ENCODE data around the gene CASD1.
A peak's percentile ranks its signal among the peaks of the same experiment; 100 is the strongest.

The CASD1 gene

DNA sequence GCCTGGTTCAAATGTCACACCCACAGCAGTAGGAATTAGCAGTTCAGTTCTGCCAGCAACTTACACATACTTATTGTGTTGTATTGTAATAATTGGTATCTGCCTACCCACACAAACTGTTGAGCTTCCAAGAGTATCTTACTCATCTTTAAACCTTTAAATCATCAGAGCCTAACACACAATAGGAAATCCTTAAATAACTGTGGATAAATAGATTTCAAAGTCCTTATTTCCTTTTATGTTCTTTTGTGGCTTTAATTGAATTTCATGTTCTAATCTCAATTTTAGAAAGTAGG is 3.9 kb downstream of the CASD1 start:
- peak; percentile 6 for DNase-seq (ENCODE audit: low read depth)
- H3K4me1 ChIP-seq (ENCODE audit: control insufficient read depth, insufficient read depth, low read length): peaks cover 20% of the 10 kb centered on the region
- no peaks in the 10 kb centered on the region for H3K27me3 ChIP-seq (replicated peaks; ENCODE audit: control insufficient read depth, insufficient read depth, low read length)
- no peak overlapping the region for H3K4me3 ChIP-seq (ENCODE audit: low read length)
- no peaks in the 10 kb centered on the region for H3K36me3 ChIP-seq (ENCODE audit: control insufficient read depth, insufficient read depth, low read length, severe bottlenecking)
- H3K9ac ChIP-seq (ENCODE audit: low read length): no peak overlapping the region
- no peaks in the 10 kb centered on the region for H3K9me3 ChIP-seq (ENCODE audit: control insufficient read depth, low read length)

DNA sequence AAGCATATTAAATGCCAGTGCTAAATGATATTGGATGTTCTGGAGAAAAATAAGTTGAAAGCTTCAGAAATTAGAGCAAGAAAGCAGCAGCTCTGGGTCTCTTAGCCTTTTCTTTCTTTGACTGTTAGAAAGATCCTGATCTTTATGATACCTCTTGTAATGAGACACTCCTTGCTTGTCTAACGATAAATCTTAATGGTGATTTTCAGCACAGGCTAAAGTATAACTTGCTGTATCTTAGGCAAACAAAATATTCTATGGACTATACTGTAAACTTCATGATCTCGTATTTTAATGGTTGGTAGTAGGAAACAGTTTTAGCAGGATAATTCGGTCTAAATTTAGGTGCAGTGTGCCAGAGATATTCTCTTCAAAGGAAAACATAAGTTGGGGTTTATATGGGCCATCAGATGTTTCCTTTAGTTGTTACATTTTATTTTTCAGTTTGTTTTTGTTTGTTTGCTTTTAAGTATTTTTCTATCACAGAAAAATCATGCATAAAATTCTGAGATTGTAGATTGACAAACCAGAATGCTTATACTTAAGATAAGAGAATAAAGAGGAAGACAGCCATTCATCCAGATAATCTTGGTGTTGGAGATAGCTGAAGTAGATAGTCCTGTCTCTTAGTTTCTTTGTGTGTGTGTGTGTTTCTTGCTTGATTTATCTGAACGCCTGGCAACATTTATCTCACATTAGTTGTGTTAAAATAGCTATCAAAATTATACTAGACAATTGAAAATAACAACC is 4.7 kb downstream of the CASD1 start:
- no peak overlapping the region for H3K4me3 ChIP-seq (ENCODE audit: low read length)

DNA sequence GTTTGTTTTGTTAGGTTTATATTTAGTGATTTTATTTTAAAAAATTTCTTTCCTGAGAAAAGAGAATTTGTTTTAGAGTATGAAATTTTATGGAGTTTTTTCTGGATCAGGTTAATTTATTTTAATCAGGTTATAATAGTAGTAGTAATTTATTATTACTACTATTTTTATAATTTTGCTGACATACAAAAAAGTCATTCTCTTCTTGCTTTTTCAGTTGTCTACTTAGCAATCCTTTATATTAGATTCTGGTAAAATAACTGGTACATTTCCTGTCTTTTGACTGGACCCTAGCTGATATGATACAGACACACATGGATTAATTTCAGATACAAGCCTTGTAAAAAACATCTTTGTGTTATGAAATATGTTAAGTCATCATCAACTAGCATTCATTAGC is 5.3 kb downstream of the CASD1 start:
- Histone ChIP-seq H3K27me3 (replicated peaks; ENCODE audit: control insufficient read depth, insufficient read depth, low read length) (no peaks in the 10 kb centered on the region), H3K9ac (ENCODE audit: low read length) (no peak overlapping the region), H3K9me3 (ENCODE audit: control insufficient read depth, low read length) (no peaks in the 10 kb centered on the region), H3K36me3 (ENCODE audit: control insufficient read depth, insufficient read depth, low read length, severe bottlenecking) (no peaks in the 10 kb centered on the region), H3K4me3 (ENCODE audit: low read length) (no peak overlapping the region), H3K4me1 (ENCODE audit: control insufficient read depth, insufficient read depth, low read length) (peaks cover 16% of the 10 kb centered on the region)
- DNase-seq (ENCODE audit: low read depth): no peak

More for the DNA sequence above, 4.7 kb downstream of the CASD1 start:
- no peaks in the 10 kb centered on the region for H3K27me3 ChIP-seq (replicated peaks; ENCODE audit: control insufficient read depth, insufficient read depth, low read length)
- DNase-seq (ENCODE audit: low read depth): no peak
- H3K4me1 ChIP-seq (ENCODE audit: control insufficient read depth, insufficient read depth, low read length): peaks cover 18% of the 10 kb centered on the region
- no peaks in the 10 kb centered on the region for H3K9me3 ChIP-seq (ENCODE audit: control insufficient read depth, low read length)
- no peaks in the 10 kb centered on the region for H3K36me3 ChIP-seq (ENCODE audit: control insufficient read depth, insufficient read depth, low read length, severe bottlenecking)
- no peak overlapping the region for H3K9ac ChIP-seq (ENCODE audit: low read length)

DNA sequence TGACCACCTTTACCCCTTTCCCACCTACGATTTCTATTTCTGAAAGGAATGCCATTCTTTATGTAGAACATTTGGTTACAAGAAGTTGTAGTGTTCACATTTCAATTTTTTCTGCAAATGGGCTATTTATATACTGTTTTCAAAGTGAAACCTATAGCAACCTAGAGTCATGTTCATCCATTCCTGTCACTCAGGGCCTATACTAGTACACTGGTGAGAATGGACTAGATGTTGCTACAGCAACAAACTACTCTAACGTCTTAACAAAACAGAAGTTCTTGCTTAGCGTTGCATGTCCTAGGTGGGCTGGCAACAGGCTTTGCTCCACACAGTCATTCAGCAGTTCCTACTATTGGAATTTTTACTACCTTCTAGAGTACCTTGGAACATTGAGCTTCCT is 16.3 kb downstream of the CASD1 start:
- DNase-seq (ENCODE audit: low read depth): no peak
- Histone ChIP-seq H3K36me3 (ENCODE audit: control insufficient read depth, insufficient read depth, low read length, severe bottlenecking) (peaks cover 24% of the 10 kb centered on the region), H3K4me3 (ENCODE audit: low read length) (no peak overlapping the region), H3K9ac (ENCODE audit: low read length) (no peak overlapping the region), H3K4me1 (ENCODE audit: control insufficient read depth, insufficient read depth, low read length) (no peaks in the 10 kb centered on the region), H3K27me3 (replicated peaks; ENCODE audit: control insufficient read depth, insufficient read depth, low read length) (no peaks in the 10 kb centered on the region), H3K9me3 (ENCODE audit: control insufficient read depth, low read length) (no peaks in the 10 kb centered on the region)

DNA sequence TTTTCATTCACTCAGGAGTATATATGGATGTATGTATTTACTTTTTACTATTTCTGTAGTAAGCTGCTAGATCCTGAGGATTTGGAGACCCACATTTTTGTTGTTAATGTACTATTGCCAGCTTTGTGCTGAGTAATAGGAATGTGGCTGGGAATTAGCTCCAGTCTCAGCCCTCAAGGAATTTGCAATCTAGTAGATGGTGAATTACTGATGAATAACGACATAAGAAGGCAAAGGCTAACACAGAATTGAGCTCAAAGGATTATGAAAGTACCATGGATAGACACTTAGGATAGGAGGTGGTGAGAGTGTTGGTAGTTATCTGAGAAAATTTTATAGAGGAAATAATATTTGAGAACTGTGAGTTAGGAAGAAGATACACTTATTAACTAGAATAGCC is 19.9 kb downstream of the CASD1 start:
- Histone ChIP-seq H3K4me3 (ENCODE audit: low read length) (no peak overlapping the region), H3K4me1 (ENCODE audit: control insufficient read depth, insufficient read depth, low read length) (no peaks in the 10 kb centered on the region), H3K36me3 (ENCODE audit: control insufficient read depth, insufficient read depth, low read length, severe bottlenecking) (peaks cover 22% of the 10 kb centered on the region), H3K27me3 (replicated peaks; ENCODE audit: control insufficient read depth, insufficient read depth, low read length) (no peaks in the 10 kb centered on the region), H3K9me3 (ENCODE audit: control insufficient read depth, low read length) (no peaks in the 10 kb centered on the region), H3K9ac (ENCODE audit: low read length) (no peak overlapping the region)
- DNase-seq (ENCODE audit: low read depth): peak; percentile 18

DNA sequence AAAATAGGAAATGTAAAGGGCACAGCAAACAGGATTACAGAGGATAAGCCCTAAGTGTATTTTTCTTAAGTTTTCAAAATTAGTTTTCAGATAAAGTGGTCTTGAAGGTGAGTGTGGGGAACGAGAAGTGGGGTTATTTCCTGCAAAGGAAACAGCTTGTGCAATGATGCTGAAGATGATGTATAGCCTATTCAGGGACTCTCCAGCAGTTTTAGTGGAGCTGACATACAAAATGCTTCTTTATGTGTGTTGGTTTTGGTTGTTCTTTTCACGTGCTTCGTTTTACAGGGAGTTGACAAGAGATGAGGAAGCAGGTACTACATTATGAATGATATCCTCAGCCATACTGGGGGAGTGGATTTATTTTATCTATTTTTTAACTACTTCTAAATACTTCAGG is 20.5 kb downstream of the CASD1 start:
- no peak for DNase-seq (ENCODE audit: low read depth)
- no peaks in the 10 kb centered on the region for H3K4me1 ChIP-seq (ENCODE audit: control insufficient read depth, insufficient read depth, low read length)
- no peaks in the 10 kb centered on the region for H3K27me3 ChIP-seq (replicated peaks; ENCODE audit: control insufficient read depth, insufficient read depth, low read length)
- no peak overlapping the region for H3K4me3 ChIP-seq (ENCODE audit: low read length)
- peaks cover 28% of the 10 kb centered on the region for H3K36me3 ChIP-seq (ENCODE audit: control insufficient read depth, insufficient read depth, low read length, severe bottlenecking)
- no peaks in the 10 kb centered on the region for H3K9me3 ChIP-seq (ENCODE audit: control insufficient read depth, low read length)
- no peak overlapping the region for H3K9ac ChIP-seq (ENCODE audit: low read length)

DNA sequence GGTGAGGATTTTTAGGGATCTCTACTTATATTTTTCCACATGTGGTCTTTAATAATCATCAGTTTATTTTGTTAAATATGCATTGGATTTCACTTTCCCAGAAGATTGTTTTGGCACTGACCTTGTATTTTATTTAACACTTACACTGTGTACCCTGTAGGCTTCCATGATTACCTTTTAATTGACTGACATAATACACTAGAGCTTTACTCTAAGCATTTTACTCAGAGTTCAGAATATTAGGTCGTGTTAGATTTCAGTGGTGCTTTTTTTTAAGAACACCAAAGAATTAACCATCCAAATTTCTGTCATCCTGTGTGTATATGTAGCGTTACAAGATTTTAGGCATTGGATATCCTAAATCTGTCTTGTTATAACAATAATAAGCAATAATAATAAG is 23.1 kb downstream of the CASD1 start:
- Histone ChIP-seq H3K4me1 (ENCODE audit: control insufficient read depth, insufficient read depth, low read length) (no peaks in the 10 kb centered on the region), H3K27me3 (replicated peaks; ENCODE audit: control insufficient read depth, insufficient read depth, low read length) (no peaks in the 10 kb centered on the region), H3K4me3 (ENCODE audit: low read length) (no peak overlapping the region), H3K36me3 (ENCODE audit: control insufficient read depth, insufficient read depth, low read length, severe bottlenecking) (peaks cover 31% of the 10 kb centered on the region), H3K9ac (ENCODE audit: low read length) (no peak overlapping the region), H3K9me3 (ENCODE audit: control insufficient read depth, low read length) (no peaks in the 10 kb centered on the region)
- DNase-seq (ENCODE audit: low read depth): no peak

DNA sequence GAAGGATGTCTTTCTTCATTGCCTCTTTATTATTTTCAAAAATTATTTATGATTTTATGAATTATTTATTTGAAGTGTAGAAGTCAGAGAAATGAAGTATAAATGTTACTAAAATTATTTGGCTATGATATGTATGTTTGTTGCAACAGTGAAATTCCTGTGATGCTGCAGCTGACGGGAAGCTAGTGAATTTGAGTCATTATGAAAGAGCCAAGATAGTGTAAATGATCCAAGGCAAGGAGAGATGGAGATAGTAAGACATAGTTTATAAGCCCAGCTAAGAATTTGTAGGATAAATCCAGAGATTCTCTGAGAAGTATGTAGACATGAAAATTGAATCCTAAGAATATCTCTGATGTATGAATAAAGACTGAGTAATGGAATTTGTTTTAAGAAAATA is 30.8 kb downstream of the CASD1 start:
- no peak overlapping the region for H3K9ac ChIP-seq (ENCODE audit: low read length)
- H3K4me1 ChIP-seq (ENCODE audit: control insufficient read depth, insufficient read depth, low read length): peaks cover 7% of the 10 kb centered on the region
- H3K4me3 ChIP-seq (ENCODE audit: low read length): no peak overlapping the region
- H3K36me3 ChIP-seq (ENCODE audit: control insufficient read depth, insufficient read depth, low read length, severe bottlenecking): peaks cover 15% of the 10 kb centered on the region
- DNase-seq (ENCODE audit: low read depth): peak; percentile 15
- H3K27me3 ChIP-seq (replicated peaks; ENCODE audit: control insufficient read depth, insufficient read depth, low read length): no peaks in the 10 kb centered on the region
- no peaks in the 10 kb centered on the region for H3K9me3 ChIP-seq (ENCODE audit: control insufficient read depth, low read length)

DNA sequence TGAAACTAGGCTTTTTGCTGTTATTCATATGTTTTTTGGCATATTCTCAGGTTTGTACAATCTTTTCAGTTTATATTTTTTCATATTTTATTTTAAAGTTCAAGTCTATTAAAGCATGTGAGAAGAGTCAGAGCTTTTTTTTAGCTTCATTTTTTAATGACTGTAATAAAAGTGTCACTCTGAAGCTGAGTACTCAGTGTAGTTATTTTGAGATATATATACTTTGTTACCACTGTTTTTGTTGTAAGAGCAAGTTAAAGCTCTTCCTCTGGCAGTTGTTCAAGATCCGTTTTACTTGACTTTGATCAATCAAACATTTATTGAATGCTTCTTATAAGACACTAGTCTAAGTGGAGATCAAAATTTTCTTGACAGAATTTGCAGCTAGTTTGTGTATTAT is 37.5 kb downstream of the CASD1 start:
- DNase-seq (ENCODE audit: low read depth): no peak
- Histone ChIP-seq H3K4me3 (ENCODE audit: low read length) (no peak overlapping the region), H3K4me1 (ENCODE audit: control insufficient read depth, insufficient read depth, low read length) (no peaks in the 10 kb centered on the region), H3K36me3 (ENCODE audit: control insufficient read depth, insufficient read depth, low read length, severe bottlenecking) (no peaks in the 10 kb centered on the region), H3K9ac (ENCODE audit: low read length) (no peak overlapping the region), H3K9me3 (ENCODE audit: control insufficient read depth, low read length) (no peaks in the 10 kb centered on the region), H3K27me3 (replicated peaks; ENCODE audit: control insufficient read depth, insufficient read depth, low read length) (no peaks in the 10 kb centered on the region)

DNA sequence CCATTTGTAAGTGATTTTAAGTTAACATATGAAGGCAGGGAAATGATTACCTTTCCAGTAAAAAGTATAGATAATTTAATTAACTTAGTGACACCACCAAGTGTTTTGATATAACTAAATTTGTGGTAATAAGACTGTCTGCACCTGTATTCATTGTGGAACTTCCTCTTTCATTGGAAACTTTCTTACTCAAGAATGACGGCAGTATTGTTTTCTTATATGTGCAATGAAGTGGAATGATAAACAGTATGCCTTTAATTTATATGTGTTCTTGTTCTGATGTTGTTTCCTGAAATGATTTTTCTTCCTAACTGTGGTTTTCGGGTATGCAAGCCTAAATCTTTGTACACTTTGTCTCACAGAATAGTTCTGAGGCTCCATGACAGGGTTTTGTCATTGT is 46.4 kb downstream of the CASD1 start:
- Histone ChIP-seq H3K36me3 (ENCODE audit: control insufficient read depth, insufficient read depth, low read length, severe bottlenecking) (peaks cover 21% of the 10 kb centered on the region), H3K4me1 (ENCODE audit: control insufficient read depth, insufficient read depth, low read length) (no peaks in the 10 kb centered on the region)

DNA sequence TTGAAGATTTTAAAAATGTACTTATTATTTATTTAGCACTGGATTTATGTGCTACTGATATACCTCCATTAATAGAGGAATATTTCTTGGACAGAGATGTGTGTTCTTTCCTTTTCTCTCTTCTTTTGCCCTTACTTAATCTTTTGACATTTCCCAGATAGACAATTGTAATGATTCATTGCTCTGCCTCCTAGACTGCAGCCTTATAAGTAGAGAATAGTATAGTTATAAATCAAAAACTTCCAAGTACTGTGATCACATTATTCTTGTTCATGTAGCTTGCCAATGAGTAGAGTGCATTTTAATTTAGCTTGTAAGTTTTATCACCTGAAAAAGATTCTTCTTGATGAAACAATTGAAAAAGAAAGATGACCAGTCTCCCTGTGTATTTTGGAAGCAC is 47.6 kb downstream of the CASD1 start:
- no peaks in the 10 kb centered on the region for H3K4me1 ChIP-seq (ENCODE audit: control insufficient read depth, insufficient read depth, low read length)
- DNase-seq (ENCODE audit: low read depth): no peak
- H3K27me3 ChIP-seq (replicated peaks; ENCODE audit: control insufficient read depth, insufficient read depth, low read length): no peaks in the 10 kb centered on the region
- no peaks in the 10 kb centered on the region for H3K9me3 ChIP-seq (ENCODE audit: control insufficient read depth, low read length)
- H3K36me3 ChIP-seq (ENCODE audit: control insufficient read depth, insufficient read depth, low read length, severe bottlenecking): peaks cover 21% of the 10 kb centered on the region
- H3K9ac ChIP-seq (ENCODE audit: low read length): no peak overlapping the region
- H3K4me3 ChIP-seq (ENCODE audit: low read length): no peak overlapping the region

More for the DNA sequence above, 46.4 kb downstream of the CASD1 start:
- Histone ChIP-seq H3K9me3 (ENCODE audit: control insufficient read depth, low read length) (no peaks in the 10 kb centered on the region), H3K9ac (ENCODE audit: low read length) (no peak overlapping the region), H3K27me3 (replicated peaks; ENCODE audit: control insufficient read depth, insufficient read depth, low read length) (no peaks in the 10 kb centered on the region), H3K4me3 (ENCODE audit: low read length) (no peak overlapping the region)
- no peak for DNase-seq (ENCODE audit: low read depth)

DNA sequence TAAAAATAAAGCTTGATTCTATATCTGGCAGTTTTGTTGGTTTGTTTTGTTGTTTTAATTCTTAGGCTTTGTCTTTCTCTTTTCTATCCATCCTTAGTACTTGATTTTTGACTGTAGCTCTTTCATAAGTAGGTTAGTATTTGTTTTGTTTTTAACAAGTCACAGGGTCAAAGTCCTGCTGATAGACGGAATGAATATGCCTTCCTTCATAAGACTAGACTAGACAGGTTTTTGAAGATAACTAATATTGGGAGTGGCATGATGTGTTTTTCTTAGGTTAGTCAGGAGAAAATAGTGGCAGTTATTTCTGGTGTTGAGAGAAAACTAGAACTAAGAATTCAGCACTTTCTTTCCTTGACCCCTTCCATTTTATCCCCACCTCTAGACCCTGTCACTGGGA is 50.4 kb downstream of the CASD1 start:
- Histone ChIP-seq H3K4me3 (ENCODE audit: low read length) (no peak overlapping the region), H3K27me3 (replicated peaks; ENCODE audit: control insufficient read depth, insufficient read depth, low read length) (no peaks in the 10 kb centered on the region), H3K9me3 (ENCODE audit: control insufficient read depth, low read length) (no peaks in the 10 kb centered on the region), H3K9ac (ENCODE audit: low read length) (no peak overlapping the region), H3K36me3 (ENCODE audit: control insufficient read depth, insufficient read depth, low read length, severe bottlenecking) (peaks cover 11% of the 10 kb centered on the region), H3K4me1 (ENCODE audit: control insufficient read depth, insufficient read depth, low read length) (no peaks in the 10 kb centered on the region)
- DNase-seq (ENCODE audit: low read depth): no peak

All from adipocyte (in vitro differentiated cells).